Measurements from ENCODE around the gene WDFY4.
A peak's percentile ranks its signal among the peaks of the same experiment; 100 is the strongest.

GRCh38 chr10:48656241-48656913 is 28.3 kb upstream of the WDFY4 start:
- no peak for TF ChIP-seq REST (IDR thresholded peaks at IDR 0.05; ENCODE audit: low read depth)
- peak; percentile 80 for TF ChIP-seq RAD21 (IDR thresholded peaks at IDR 0.05; ENCODE audit: low read depth)
- no peak for TF ChIP-seq CREB1 (IDR thresholded peaks at IDR 0.05; ENCODE audit: low read depth)
- TF ChIP-seq MAX (IDR thresholded peaks at IDR 0.05): peak; percentile 31; the same call in 1 of the 2 replicates
- no peak; the same call in 1 of the 2 replicates for TF ChIP-seq USF1 (IDR thresholded peaks at IDR 0.05)

Measured in Ishikawa (cell line).